Measurements from ENCODE around the gene TRABD2B. TPM values are rescaled to one million over a fixed set of nuclear protein-coding genes. Genes with fewer than 3 reads are reported as not detected.

TRABD2B gene
- total RNA-seq, 1 experiment from 2014 or later: 0.05 TPM

DNA sequence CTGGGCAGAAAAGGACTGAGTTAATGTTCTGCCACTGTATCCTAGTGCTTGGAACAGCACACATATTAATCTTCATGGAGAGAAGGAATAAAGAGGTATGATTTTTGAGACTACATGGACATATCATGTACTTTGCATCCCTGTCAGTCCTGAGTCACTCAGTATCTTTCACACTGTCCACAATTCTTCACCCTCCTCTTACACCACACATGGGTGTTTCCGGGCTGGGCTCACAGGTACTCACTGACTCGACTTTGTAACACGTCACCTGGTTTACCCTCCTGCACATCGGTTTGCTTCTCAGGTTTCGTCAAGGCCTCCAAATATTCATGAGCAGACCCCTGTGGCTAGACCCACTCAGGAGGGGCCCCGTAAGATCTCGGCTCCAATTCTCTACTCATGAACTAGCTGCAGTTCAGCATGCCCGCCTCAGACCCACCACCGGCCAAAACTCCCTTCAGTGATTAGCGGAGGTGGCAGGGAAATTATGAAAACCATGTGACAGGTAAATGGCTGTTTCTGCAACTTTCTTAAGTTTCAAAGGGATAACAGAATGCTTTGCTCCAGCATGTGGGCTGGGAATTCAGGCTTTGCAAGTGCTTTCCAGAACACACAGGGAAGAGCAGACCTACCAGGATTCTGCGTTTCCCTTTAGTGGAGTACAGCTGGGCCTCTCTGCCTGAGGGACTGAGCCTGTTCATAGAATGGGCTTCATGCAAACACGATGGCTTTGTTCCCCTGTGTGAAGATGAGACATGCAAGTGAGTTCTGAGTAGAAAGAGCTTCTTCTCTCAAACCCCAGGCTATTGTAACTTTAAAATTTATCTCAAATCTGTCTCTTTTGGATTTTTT, 31.3 kb upstream of the TRABD2B start:
- TF ChIP-seq, protein P1, sequence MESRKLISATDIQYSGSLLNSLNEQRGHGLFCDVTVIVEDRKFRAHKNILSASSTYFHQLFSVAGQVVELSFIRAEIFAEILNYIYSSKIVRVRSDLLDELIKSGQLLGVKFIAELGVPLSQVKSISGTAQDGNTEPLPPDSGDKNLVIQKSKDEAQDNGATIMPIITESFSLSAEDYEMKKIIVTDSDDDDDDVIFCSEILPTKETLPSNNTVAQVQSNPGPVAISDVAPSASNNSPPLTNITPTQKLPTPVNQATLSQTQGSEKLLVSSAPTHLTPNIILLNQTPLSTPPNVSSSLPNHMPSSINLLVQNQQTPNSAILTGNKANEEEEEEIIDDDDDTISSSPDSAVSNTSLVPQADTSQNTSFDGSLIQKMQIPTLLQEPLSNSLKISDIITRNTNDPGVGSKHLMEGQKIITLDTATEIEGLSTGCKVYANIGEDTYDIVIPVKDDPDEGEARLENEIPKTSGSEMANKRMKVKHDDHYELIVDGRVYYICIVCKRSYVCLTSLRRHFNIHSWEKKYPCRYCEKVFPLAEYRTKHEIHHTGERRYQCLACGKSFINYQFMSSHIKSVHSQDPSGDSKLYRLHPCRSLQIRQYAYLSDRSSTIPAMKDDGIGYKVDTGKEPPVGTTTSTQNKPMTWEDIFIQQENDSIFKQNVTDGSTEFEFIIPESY (IDR thresholded peaks at IDR 0.05; ENCODE audit: extremely low read depth, insufficient replicate concordance, low read length): no peak
- no peak for TF ChIP-seq ZFX (IDR thresholded peaks at IDR 0.05)
- no peak for TF ChIP-seq EGR1 (IDR thresholded peaks at IDR 0.05; ENCODE audit: low read depth)
- ATAC-seq (no peak), DNase-seq (ENCODE audit: low read depth, low spot score) (no peak)
- intact Hi-C loops (cut with micrococcal nuclease): no loop called here
- H3K27me3 ChIP-seq (ENCODE audit: insufficient read depth, low read length): peaks cover 15% of the 10 kb centered on the region; the same call in 1 of the 2 replicates
- no TSS peak for BruUV-seq (replicated peaks)
- H3K36me3 ChIP-seq (ENCODE audit: control insufficient read depth in 1 of 2, insufficient read depth in 2 of 2, low read length in 2 of 2): no peaks in the 10 kb centered on the region
- no peak overlapping the region for H2AFZ ChIP-seq (ENCODE audit: low read depth, low read length, poor library complexity, severe bottlenecking)
- H4K20me1 ChIP-seq (ENCODE audit: insufficient read depth): no peaks in the 10 kb centered on the region
- no peak overlapping the region for H3K27ac ChIP-seq (ENCODE audit: low read depth, low read length)
- H3K4me2 ChIP-seq (ENCODE audit: low read length): no peak overlapping the region
- no peaks in the 10 kb centered on the region for H3K9me2 ChIP-seq (ENCODE audit: insufficient read depth)
- no peaks in the 10 kb centered on the region for H3K9me3 ChIP-seq (ENCODE audit: control insufficient read depth in 1 of 2, insufficient read depth in 1 of 2, low read depth in 1 of 2, low read length in 2 of 2)
- H3K4me3 ChIP-seq (replicated peaks in 1 of 2; ENCODE audit: low read depth in 1 of 2, low read length in 2 of 2): no peak overlapping the region
- POLR2A ChIA-PET: no interaction called here
- no peaks in the 10 kb centered on the region for H3K79me2 ChIP-seq (ENCODE audit: insufficient read depth, low read length)
- RAD21 ChIA-PET (ENCODE audit: low non-redundant PET in 1 of 2, low total read pairs in 2 of 2, uncharacterized antibody in 2 of 2, unreplicated experiment in 2 of 2): no interaction called here
- no peaks in the 10 kb centered on the region for H3K4me1 ChIP-seq (ENCODE audit: control insufficient read depth in 1 of 2, insufficient read depth in 2 of 2, low read length in 2 of 2)
- CTCF ChIA-PET: no interaction called here
- H3K9ac ChIP-seq (ENCODE audit: low read length): no peak overlapping the region

DNA sequence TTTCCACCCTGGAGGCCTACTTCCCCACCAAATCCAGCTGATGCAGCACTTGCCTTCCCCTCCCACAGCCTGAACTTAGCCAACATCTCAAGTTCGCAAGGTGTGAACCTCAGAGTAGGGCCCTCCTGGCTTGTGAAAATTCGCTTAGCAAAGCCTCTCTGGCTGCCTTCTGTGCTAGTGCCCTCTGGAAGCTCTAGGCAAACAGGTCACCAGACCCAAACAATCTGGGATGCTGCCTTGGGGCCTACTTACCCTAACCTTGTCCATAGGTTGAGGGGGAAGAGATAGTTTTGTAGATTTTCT, 30.3 kb upstream of the TRABD2B start:
- Histone ChIP-seq H3K36me3 (ENCODE audit: control insufficient read depth in 1 of 2, insufficient read depth in 2 of 2, low read length in 2 of 2) (no peaks in the 10 kb centered on the region), H2AFZ (ENCODE audit: low read depth, low read length, poor library complexity, severe bottlenecking) (no peak overlapping the region), H3K9ac (ENCODE audit: low read length) (no peak overlapping the region), H3K4me1 (ENCODE audit: control insufficient read depth in 1 of 2, insufficient read depth in 2 of 2, low read length in 2 of 2) (no peaks in the 10 kb centered on the region), H3K9me2 (ENCODE audit: insufficient read depth) (no peaks in the 10 kb centered on the region), H3K9me3 (ENCODE audit: control insufficient read depth in 1 of 2, insufficient read depth in 1 of 2, low read depth in 1 of 2, low read length in 2 of 2) (no peaks in the 10 kb centered on the region), H3K4me2 (ENCODE audit: low read length) (no peak overlapping the region), H4K20me1 (ENCODE audit: insufficient read depth) (no peaks in the 10 kb centered on the region), H3K4me3 (replicated peaks in 1 of 2; ENCODE audit: low read depth in 1 of 2, low read length in 2 of 2) (no peak overlapping the region), H3K27me3 (ENCODE audit: insufficient read depth, low read length) (peaks cover 11% of the 10 kb centered on the region; the same call in 1 of the 2 replicates), H3K79me2 (ENCODE audit: insufficient read depth, low read length) (no peaks in the 10 kb centered on the region), H3K27ac (ENCODE audit: low read depth, low read length) (no peak overlapping the region)
- TF ChIP-seq, protein P1 (IDR thresholded peaks at IDR 0.05; ENCODE audit: extremely low read depth, insufficient replicate concordance, low read length): no peak
- TF ChIP-seq CEBPB (IDR thresholded peaks at IDR 0.05; ENCODE audit: low read depth): no peak
- TF ChIP-seq SIN3A (IDR thresholded peaks at IDR 0.05; ENCODE audit: low read depth): no peak
- no peak for TF ChIP-seq SRF (IDR thresholded peaks at IDR 0.05; ENCODE audit: low read depth)
- TF ChIP-seq EGR1 (IDR thresholded peaks at IDR 0.05; ENCODE audit: low read depth): no peak
- no peak for TF ChIP-seq TCF7L2 (IDR thresholded peaks at IDR 0.05; ENCODE audit: borderline replicate concordance, extremely low read depth, insufficient read depth, insufficient read length)
- TF ChIP-seq ELF1 (IDR thresholded peaks at IDR 0.05; ENCODE audit: borderline replicate concordance, low read depth): no peak
- TF ChIP-seq CBX3 (IDR thresholded peaks at IDR 0.05; ENCODE audit: low read depth): no peak
- TF ChIP-seq, protein P2, sequence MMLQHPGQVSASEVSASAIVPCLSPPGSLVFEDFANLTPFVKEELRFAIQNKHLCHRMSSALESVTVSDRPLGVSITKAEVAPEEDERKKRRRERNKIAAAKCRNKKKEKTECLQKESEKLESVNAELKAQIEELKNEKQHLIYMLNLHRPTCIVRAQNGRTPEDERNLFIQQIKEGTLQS (IDR thresholded peaks at IDR 0.05): no peak
- DNase-seq (ENCODE audit: low read depth, low spot score) (no peak), ATAC-seq (no peak)
- BruUV-seq (replicated peaks): no TSS peak
- intact Hi-C loops (cut with micrococcal nuclease): no loop called here
- POLR2A ChIA-PET: no interaction called here
- CTCF ChIA-PET: interaction anchor here (0.7 kb wide), 1 partner anchor 30 kb away, joined by 3 read pairs; the partner anchor contains the start of gene TRABD2B
- RAD21 ChIA-PET (ENCODE audit: low non-redundant PET in 1 of 2, low total read pairs in 2 of 2, uncharacterized antibody in 2 of 2, unreplicated experiment in 2 of 2): no interaction called here

Data from HCT116 (cell line).